Fibroblast of the conjunctiva (primary cell): ENCODE data around the gene BMP6.

ENCODE experiments used
- DNase-seq: peaks from one replicate; pipeline ENCODE4 v3.0.0-alpha.2; 2010; ENCODE audit warnings: low read depth

BMP6 gene

DNA sequence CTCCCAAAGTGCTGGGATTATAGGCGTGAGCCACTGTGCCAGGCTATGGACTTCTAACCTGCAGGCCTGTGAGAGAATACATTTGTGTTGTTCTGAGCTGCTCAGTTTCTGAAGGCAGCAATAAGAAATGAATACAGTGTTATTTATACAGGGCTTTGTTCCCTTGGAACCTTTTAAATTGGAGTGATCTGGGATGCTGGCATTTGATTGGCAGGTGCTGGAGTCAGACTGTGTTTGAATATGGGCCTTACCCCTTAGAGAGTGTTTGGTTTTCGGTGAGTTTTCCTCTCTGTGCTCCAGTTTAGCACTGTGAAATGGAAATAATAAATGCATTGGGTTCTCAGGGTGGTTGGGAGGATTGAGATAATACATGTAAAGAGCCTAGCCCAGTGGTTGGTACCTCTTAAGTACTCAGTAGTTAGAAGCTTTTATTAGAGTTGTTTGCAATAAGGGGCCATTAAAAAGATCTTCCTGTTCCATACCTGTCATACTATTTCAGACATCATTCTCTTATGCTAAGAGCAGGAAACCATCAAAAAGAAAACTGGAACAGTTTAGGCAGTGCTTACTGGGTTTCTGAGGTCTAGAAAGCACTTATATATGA lies 22.1 kb downstream of the BMP6 start:
- no peak for DNase-seq

GRCh38 chr6:7749478-7749877 lies 23.6 kb downstream of the BMP6 start:
- DNase-seq, result no peak

DNA sequence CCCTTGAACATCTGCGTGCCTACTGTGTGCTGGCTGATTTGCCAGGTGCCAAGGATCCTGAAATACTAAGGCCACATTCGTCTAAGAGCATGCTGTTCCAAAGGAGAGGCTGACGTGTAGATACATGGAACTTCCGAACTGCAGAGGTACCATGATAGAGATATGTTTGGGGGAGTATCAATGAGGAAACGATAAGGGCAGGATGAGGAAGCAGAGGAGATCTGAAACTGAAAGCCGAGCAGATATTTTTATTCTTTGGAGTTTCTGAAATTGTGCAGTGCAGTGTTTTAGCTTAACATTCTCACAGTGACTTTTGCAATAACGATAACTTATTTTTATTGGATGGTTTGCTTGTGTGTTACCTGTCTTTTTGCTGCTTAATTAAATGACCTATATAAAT lies 24.3 kb downstream of the BMP6 start:
- no peak for DNase-seq

GRCh38 chr6:7758456-7758855 lies 32.6 kb downstream of the BMP6 start:
- DNase-seq, result peak; percentile 65

GRCh38 chr6:7759320-7759719 lies 33.4 kb downstream of the BMP6 start:
- no peak for DNase-seq

DNA sequence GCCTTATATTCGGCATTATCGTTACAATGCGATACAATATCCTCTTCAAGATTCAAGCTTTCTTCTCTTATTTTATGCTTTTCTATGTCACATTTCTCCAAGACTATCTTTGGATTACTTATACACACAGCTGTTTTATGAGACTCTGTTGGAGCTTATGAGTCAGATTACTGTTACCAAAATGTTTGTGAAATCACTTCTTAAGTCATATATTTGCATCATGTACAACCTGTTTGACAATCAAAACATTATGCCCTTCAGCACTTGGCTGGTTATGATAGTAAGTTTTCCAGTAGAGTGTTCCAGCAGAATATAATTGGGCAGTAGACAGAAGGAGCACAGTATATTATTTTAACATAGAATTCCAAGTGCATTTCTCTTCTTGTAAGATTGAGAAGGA lies 35.2 kb downstream of the BMP6 start:
- DNase-seq, result no peak

- no peak for DNase-seq
Observed at GRCh38 chr6:7762760-7763159, 36.9 kb downstream of the BMP6 start.

DNA sequence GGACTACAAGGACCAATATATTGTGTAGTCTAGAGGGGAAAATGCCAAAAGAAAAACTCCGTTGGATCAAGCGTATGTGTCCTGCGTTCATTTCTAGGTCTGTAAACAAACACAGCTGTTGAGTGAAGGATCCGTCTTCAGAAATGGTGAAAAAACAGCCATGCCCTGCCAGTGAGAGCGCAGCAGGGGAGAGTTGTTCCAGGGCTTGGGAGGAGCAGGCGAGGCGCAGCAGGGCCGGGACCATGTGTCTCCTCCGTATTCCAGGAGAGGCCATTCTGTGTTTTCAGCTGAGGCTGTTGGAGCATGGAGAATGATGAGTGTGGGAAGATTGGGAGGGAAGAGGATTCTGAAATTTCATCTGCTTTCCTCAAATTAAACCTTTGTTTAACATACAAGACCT lies 38.0 kb downstream of the BMP6 start:
- DNase-seq, result no peak

GRCh38 chr6:7765575-7766325 lies 39.9 kb downstream of the BMP6 start:
- DNase-seq, result no peak

DNA sequence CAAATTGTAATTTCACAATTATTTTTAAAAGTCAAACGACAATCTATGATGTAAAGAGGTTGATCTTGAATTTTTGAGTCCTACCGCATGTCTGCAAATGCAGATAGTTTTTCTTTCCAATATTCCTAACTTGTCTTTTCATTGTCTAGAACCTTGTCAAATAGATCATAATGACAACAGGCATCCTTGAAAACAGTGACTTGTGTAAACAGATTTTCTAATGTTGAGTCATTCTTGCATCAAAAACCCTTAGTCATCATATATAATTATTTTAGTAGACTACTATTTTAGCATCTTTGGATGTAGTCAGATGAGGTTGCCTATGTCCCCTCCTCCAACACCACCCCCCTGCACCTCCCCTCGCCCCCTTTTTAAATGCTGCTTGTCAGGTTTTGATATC lies 43.8 kb downstream of the BMP6 start:
- DNase-seq, result no peak

- DNase-seq, result no peak
Observed at GRCh38 chr6:7770111-7770510, 44.2 kb downstream of the BMP6 start.

DNA sequence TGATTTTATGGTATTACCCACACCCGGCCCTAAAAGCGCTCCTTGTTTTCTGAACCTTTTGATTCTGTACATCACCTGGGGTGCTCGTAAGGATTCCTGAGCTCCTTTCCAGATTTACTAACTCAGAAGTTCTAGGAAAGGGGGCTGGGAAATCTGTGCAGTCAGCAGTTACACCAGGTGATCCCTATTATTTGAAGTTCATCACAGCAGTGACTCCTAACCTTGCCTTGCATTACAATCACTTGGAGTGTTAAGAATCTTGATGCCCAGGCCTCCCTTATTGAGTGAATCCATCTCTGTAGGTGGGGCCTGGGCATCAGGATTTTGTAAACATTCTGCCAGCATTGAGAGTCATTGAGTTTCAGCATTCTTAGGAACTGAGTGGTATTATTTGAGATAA lies 44.7 kb downstream of the BMP6 start:
- DNase-seq, result no peak

GRCh38 chr6:7773322-7773721 lies 47.4 kb downstream of the BMP6 start:
- no peak for DNase-seq

DNA sequence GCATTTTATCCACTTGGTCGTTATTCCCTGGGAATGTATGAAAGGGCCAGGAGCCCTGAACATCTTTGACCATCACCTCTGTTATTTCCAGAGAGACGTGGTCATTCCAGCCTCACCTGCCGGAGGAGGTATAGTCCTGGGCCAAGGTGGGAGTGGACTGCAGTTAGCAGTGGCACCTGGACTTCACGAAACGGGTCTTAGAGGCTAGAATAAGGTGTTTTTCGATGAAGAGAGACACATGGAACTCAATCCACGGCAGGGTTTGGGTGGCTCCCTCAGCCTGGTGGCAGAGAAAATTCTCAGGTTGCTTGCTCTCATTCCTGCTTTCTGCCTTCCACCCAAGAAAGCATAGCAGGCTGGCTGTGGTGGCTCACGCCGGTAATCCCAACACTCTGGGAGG lies 48.0 kb downstream of the BMP6 start:
- no peak for DNase-seq

GRCh38 chr6:7776509-7776908 lies 50.6 kb downstream of the BMP6 start:
- no peak for DNase-seq

DNA sequence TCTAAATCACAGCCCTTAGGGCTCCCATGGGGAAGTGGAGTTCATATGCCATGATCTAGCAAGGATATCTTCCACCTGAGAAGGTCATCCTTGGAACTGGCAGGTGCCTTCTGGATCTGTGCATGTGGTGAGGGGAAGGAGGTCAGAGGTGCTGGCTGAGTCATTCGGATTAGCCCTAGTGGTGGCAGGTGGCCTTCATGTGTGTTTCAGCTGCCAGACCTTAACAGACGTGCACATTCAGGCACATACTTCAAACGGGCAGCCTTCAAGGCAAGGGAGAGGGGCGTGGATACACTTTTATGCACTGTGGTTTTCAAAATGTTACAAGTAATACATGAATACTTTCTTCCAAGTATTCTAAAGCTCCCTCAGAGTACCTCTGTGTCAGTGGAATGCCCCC lies 51.2 kb downstream of the BMP6 start:
- DNase-seq, result no peak

DNA sequence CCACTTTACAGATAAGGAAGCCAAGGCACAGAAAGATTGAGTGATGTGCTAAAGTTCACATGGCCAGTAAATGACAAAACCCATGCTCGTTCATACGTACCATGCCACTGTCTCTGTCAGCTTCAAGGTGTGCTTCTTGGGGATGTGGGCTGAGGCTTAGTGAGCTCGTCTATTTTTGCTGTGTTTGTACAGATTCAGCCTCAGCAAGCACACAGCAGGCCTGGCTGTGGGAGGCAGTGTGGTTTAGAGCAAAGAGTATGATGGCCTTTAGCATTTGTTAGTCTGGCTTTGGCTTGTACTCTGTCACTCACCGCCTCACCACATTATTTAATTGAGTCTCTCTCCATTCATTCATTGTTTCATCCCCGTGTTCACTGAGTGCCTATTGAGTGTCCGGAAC lies 55.3 kb downstream of the BMP6 start:
- DNase-seq, result no peak

DNA sequence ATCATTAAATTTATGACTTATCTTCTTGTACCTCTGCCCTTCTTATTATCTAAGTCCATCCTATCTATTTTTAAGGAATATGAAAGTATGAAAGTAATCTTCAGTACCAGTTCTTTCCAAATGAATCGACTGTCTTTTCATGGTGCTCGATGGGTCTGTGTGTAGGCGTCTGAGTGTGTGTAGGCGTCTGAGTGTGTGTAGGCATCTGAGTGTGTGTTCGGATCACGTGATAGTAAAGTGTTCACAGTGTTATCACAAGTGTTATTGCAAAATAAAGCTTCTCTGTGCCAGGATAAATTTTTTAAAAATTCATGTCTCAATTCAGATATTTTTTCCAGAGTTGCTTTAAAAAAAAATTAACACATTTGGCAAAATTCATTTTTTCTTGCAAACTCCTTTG lies 58.3 kb downstream of the BMP6 start:
- DNase-seq, result no peak

- no peak for DNase-seq
Observed at GRCh38 chr6:7784706-7785105, 58.8 kb downstream of the BMP6 start.

DNA sequence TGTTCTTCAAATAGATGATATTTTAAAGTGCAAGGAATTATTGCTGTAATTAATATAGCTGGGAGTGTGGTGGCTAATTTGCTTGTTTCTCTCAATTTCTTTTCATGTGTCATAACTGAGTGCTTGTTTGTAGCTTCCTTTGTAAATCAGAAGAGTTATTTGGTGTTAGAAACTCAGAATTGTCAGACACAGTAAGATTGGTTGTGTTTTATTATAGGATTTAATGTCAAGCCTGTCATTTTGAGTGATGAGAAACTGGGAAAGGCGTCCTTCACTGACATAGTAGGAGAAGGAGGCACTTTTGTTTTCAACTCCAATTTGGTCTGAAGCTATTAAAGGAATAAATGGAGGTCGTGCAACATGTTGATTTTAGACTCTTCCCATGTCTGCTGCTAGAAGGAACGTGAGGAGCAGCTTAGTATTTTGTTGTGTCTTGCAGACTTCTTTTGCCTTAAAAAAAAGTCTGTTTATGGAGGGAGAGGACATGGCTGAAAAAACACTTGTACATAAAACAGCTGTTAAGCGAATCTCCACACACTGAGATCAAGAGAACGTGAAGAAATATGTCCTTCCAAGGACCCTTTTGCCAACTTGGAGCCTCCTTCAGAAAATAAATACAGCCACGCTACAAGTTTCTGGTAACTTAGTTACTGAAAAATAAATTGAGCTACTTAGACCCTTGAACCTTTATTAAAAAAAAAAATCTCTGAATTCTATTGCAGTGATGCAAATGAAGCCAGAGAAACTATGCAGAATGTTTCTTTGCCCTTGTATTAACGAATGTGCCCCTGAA lies 59.5 kb downstream of the BMP6 start:
- DNase-seq, result no peak

DNA sequence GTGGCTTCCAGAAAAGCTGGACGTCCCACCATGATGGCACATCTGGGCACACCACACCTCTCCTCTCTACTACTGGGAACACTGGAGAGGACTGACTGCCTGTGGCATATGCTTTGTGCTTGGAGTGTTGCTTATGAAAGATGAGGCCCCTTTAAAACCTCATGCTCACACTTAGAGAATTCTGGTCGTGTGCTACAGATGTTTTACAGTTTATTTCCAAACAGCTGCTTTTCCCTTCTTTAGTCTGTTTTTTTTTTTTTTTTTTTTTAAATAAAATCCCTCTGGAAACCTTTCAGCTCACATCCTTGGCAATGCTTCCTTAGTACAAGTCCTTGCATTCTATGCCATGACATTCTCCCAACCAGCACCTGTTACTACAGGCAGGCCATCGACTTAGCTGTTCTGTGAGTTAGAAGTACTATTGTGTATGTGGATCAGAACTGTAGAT lies 60.3 kb downstream of the BMP6 start:
- DNase-seq, result no peak

DNA sequence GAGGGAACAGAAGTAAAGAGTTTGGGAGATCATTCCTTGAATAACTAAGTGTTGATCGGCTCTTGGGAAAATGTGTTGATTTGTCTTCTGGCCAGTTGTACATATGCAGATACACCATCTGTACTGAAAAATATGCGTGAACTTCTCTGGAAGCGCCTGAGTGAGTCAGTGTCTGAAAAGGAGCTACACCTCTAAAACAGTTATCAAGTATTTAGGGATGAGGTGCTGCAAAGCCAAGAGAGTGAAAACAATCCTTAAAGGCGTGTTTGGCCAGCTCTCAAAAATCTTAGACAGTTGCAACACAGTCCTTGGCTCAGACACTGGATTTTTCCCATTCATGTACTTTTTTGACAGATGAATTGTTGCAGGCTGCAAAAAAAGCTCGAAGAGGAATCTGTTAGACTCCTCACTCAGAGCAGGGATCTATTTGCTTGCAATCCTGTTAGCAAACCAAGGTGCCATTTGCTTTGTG lies 61.3 kb downstream of the BMP6 start:
- peak; percentile 71 for DNase-seq

- DNase-seq, result no peak
Observed at GRCh38 chr6:7787731-7788130, 61.8 kb downstream of the BMP6 start.
